HCT116 (cell line): ENCODE data around the gene MOCS1. TPM values are rescaled to one million over a fixed set of nuclear protein-coding genes. Genes with fewer than 3 reads are reported as not detected.

Source experiments
- ATAC-seq: fragments of 200-7000 bp; cut with Tn5 transposase; 2 replicates; pipeline ENCODE4 v1.9.1; 2020; ENCODE audit warnings: mild to moderate bottlenecking, moderate library complexity
- BruUV-seq: library from RNA; stranded (reverse); fragments of 400-500 nt; replicated peaks from 2 replicates; lab custom pipeline; 2021; lab: Mats Ljungman, UMichigan
- CTCF ChIA-PET: fragments of 300-600 bp; sonication (Branson Sonifier 250); formaldehyde crosslinking; loops from one replicate; lab custom pipeline; 2021; ENCODE audit warnings: antibody characterized with exemption; lab: Charles Lee
- POLR2A ChIA-PET: fragments of 300-600, 350-600 bp; sonication (Branson Sonifier 250); formaldehyde crosslinking; loops from one replicate; lab custom pipeline; 2021; ENCODE audit warnings: antibody characterized with exemption; lab: Charles Lee
- RAD21 ChIA-PET, 2 experiments: fragments of 300-600 bp; sonication (Branson Sonifier 250); formaldehyde crosslinking; loops; one replicate each; lab custom pipeline; 2023; ENCODE audit warnings: low total read pairs in 2 of 2; ENCODE audit not compliant: uncharacterized antibody in 2 of 2, unreplicated experiment in 2 of 2, low non-redundant PET in 1 of 2; lab: Charles Lee
- DNase-seq: peaks from one replicate; pipeline ENCODE4 v3.0.0-alpha.2; 2010; ENCODE audit warnings: low read depth, low spot score
- H2AFZ ChIP-seq: fragments of 200-600 bp; shearing (Covaris generic), sonication (generic); 2 replicates; pipeline ENCODE4 v1.6.1; 2017; ENCODE audit warnings: low read depth, mixed run types, mixed read lengths, antibody characterized with exemption, low read length; ENCODE audit not compliant: poor library complexity, severe bottlenecking
- H3K27ac ChIP-seq: 2 replicates; pipeline ENCODE4 v1.5.1; 2012; ENCODE audit warnings: low read depth, low read length
- H3K27me3 ChIP-seq: fragments of 200-600 bp; sonication (generic); 2 replicates; pipeline ENCODE4 v1.6.1; 2016; ENCODE audit warnings: mixed run types, low read length, mixed read lengths; ENCODE audit not compliant: insufficient read depth
- H3K36me3 ChIP-seq, 2 experiments: fragments of 200-500 bp in 1 of 2; fragments of 200-600 bp in 1 of 2; sonication (Bioruptor generic) in 1 of 2; sonication (generic) in 1 of 2; 2 replicates each; pipeline versions ENCODE4 v1.5.1 to v1.6.1; 2014 to 2016; ENCODE audit warnings: low read length in 2 of 2, inconsistent platforms in 1 of 2, mixed read lengths in 1 of 2, mixed run types in 1 of 2; ENCODE audit not compliant: insufficient read depth in 2 of 2, control insufficient read depth in 1 of 2
- H3K4me1 ChIP-seq, 2 experiments: fragments of 200-600 bp in 1 of 2; sonication (generic) in 1 of 2; 2 replicates each; pipeline versions ENCODE4 v1.5.1 to v1.6.1; 2012 to 2017; ENCODE audit warnings: low read length in 2 of 2, inconsistent platforms in 1 of 2, mild to moderate bottlenecking in 1 of 2, mixed read lengths in 1 of 2, mixed run types in 1 of 2, moderate library complexity in 1 of 2; ENCODE audit not compliant: insufficient read depth in 2 of 2, control insufficient read depth in 1 of 2
- H3K4me2 ChIP-seq: fragments of 200-600 bp; sonication (generic); 2 replicates; pipeline ENCODE4 v1.6.1; 2017; ENCODE audit warnings: mixed run types, low read length, mixed read lengths
- H3K4me3 ChIP-seq, 2 experiments: fragments of 200-600 bp in 1 of 2; sonication (generic) in 1 of 2; replicated peaks in 1 of 2; 2 replicates each; pipeline ENCODE4 v1.5.1; 2011 to 2016; ENCODE audit warnings: low read length in 2 of 2, control low read depth in 1 of 2, low read depth in 1 of 2, mild to moderate bottlenecking in 1 of 2, mixed read lengths in 1 of 2, mixed run types in 1 of 2
- H3K79me2 ChIP-seq: fragments of 200-600 bp; sonication (generic); 2 replicates; pipeline ENCODE4 v1.6.1; 2017; ENCODE audit warnings: mild to moderate bottlenecking, mixed run types, low read length, moderate library complexity, mixed read lengths; ENCODE audit not compliant: insufficient read depth
- H3K9ac ChIP-seq: fragments of 200-600 bp; sonication (generic); 2 replicates; pipeline ENCODE4 v1.6.1; 2016; ENCODE audit warnings: low read length, mixed read lengths
- H3K9me2 ChIP-seq: fragments of 200-600 bp; sonication (generic), shearing (Covaris generic); 2 replicates; pipeline ENCODE4 v1.6.1; 2017; ENCODE audit warnings: mixed run types, mild to moderate bottlenecking, moderate library complexity; ENCODE audit not compliant: insufficient read depth
- H3K9me3 ChIP-seq, 2 experiments: fragments of 200-500 bp in 1 of 2; fragments of 200-600 bp in 1 of 2; sonication (Bioruptor generic) in 1 of 2; sonication (generic) in 1 of 2; 2 replicates each; pipeline ENCODE4 v1.6.1; 2014 to 2017; ENCODE audit warnings: low read length in 2 of 2, mixed read lengths in 2 of 2, inconsistent platforms in 1 of 2, low read depth in 1 of 2, mild to moderate bottlenecking in 1 of 2, mixed run types in 1 of 2, moderate library complexity in 1 of 2; ENCODE audit not compliant: control insufficient read depth in 1 of 2, insufficient read depth in 1 of 2
- H4K20me1 ChIP-seq: fragments of 200-600 bp; sonication (generic), shearing (Covaris generic); 2 replicates; pipeline ENCODE4 v1.6.1; 2017; ENCODE audit warnings: mixed run types, mild to moderate bottlenecking, moderate library complexity; ENCODE audit not compliant: insufficient read depth
- EGR1 ChIP-seq: IDR thresholded peaks from 2 replicates; pipeline ENCODE4 v1.6.1; 2012; ENCODE audit warnings: low read depth
- EZH2phosphoT487 ChIP-seq: fragments of 200-600 bp; IDR thresholded peaks from 2 replicates; pipeline ENCODE4 v1.6.1; 2018; ENCODE audit warnings: antibody characterized with exemption, borderline replicate concordance
- FOSL1 ChIP-seq: IDR thresholded peaks from 2 replicates; pipeline ENCODE4 v1.6.1; 2012; ENCODE audit warnings: low read depth
- POLR2A ChIP-seq: IDR thresholded peaks from 2 replicates; pipeline ENCODE4 v1.7.0; 2011; ENCODE audit warnings: borderline replicate concordance; ENCODE audit not compliant: insufficient read depth, insufficient read length; ENCODE audit errors: extremely low read depth
- POLR2AphosphoS5 ChIP-seq: IDR thresholded peaks from 2 replicates; pipeline ENCODE4 v1.6.1; 2011; ENCODE audit warnings: mild to moderate bottlenecking, low read depth, low read length, moderate library complexity
- RAD21 ChIP-seq: IDR thresholded peaks from 2 replicates; pipeline ENCODE4 v1.6.1; 2012; ENCODE audit warnings: low read depth, mild to moderate bottlenecking
- SP1 ChIP-seq: IDR thresholded peaks from 2 replicates; pipeline ENCODE4 v1.6.1; 2012; ENCODE audit warnings: low read depth
- ZNF274 ChIP-seq: fragments of 200-500 bp; sonication (Bioruptor generic); IDR thresholded peaks from 2 replicates; pipeline ENCODE4 v1.6.1; 2014; ENCODE audit warnings: mild to moderate bottlenecking, low read depth, low read length, inconsistent platforms
- intact Hi-C: fragments of 100-400 bp; cut with micrococcal nuclease; formaldehyde crosslinking; loops from 2 replicates; pipeline ENCODE4 v1.10.0; 2022
- total RNA-seq: library from RNA; stranded (reverse); gene quantifications from one replicate; pipeline ENCODE4 v1.2.1, GENCODE V29; 2021; ENCODE audit not compliant: unreplicated experiment
- TF ChIP-seq, protein P1 (sequence below): IDR thresholded peaks from 2 replicates; pipeline ENCODE4 v1.6.1; 2012; ENCODE audit warnings: low read depth
- TF ChIP-seq, protein P2 (sequence below): IDR thresholded peaks from 2 replicates; pipeline ENCODE4 v1.6.1; 2011; ENCODE audit warnings: mild to moderate bottlenecking, low read length, moderate library complexity; ENCODE audit not compliant: insufficient replicate concordance; ENCODE audit errors: extremely low read depth
- TF ChIP-seq, protein P3 (sequence below), 3 experiments: fragments of 200-600 bp in 1 of 3; sonication (generic) in 1 of 3; IDR thresholded peaks in 2 of 3; conservative IDR thresholded peaks in 1 of 3; 2 replicates each; pipeline ENCODE4 v1.5.1; 2012 to 2017; ENCODE audit warnings: low read depth in 2 of 3, low read length in 2 of 3, antibody characterized with exemption in 1 of 3, borderline replicate concordance in 1 of 3, control low read depth in 1 of 3, mild to moderate bottlenecking in 1 of 3, mixed read lengths in 1 of 3, mixed run types in 1 of 3, moderate library complexity in 1 of 3; ENCODE audit not compliant: insufficient read depth in 1 of 3

Gene MOCS1
- total RNA-seq, 1 experiment from 2014 or later, result 9.3 TPM

DNA sequence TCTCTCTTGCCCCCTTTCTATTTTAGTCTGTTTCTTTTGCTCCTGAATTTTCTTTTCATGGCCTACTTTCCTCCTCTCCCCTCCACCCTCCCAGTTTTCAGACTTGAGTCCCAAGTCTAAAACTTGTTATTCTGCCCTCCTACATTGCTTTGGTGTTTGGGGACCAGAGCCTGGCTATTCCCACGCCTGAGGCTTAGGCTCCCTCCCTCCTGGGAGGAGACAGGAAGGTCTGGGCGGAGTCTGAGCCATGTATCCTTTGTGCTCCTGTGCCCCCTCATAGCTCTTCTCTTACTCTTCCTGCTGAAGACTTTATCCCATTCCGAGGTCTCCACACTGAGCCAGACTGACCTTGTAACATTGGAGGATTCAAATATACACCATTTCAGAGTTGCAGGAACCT lies 72.6 kb downstream of the MOCS1 start:
- H3K36me3 ChIP-seq, result no peaks in the 10 kb centered on the region
- DNase-seq, result no peak
- H3K4me2 ChIP-seq, result no peak overlapping the region
- ChIA-PET POLR2A (no interaction called here), CTCF (no interaction called here), RAD21 (no interaction called here)
- no TSS peak for BruUV-seq
- H3K27me3 ChIP-seq, result peaks cover 42% of the 10 kb centered on the region
- no peaks in the 10 kb centered on the region for H3K79me2 ChIP-seq
- H3K9me2 ChIP-seq, result no peaks in the 10 kb centered on the region
- H2AFZ ChIP-seq, result no peak overlapping the region
- H3K9me3 ChIP-seq, result no peaks in the 10 kb centered on the region
- H3K4me1 ChIP-seq, result no peaks in the 10 kb centered on the region
- no peak for ATAC-seq
- H3K27ac ChIP-seq, result no peak overlapping the region
- H3K9ac ChIP-seq, result no peak overlapping the region
- no peaks in the 10 kb centered on the region for H4K20me1 ChIP-seq
- intact Hi-C loops, result no loop called here
- no peak overlapping the region for H3K4me3 ChIP-seq
- TF ChIP-seq, protein P1, sequence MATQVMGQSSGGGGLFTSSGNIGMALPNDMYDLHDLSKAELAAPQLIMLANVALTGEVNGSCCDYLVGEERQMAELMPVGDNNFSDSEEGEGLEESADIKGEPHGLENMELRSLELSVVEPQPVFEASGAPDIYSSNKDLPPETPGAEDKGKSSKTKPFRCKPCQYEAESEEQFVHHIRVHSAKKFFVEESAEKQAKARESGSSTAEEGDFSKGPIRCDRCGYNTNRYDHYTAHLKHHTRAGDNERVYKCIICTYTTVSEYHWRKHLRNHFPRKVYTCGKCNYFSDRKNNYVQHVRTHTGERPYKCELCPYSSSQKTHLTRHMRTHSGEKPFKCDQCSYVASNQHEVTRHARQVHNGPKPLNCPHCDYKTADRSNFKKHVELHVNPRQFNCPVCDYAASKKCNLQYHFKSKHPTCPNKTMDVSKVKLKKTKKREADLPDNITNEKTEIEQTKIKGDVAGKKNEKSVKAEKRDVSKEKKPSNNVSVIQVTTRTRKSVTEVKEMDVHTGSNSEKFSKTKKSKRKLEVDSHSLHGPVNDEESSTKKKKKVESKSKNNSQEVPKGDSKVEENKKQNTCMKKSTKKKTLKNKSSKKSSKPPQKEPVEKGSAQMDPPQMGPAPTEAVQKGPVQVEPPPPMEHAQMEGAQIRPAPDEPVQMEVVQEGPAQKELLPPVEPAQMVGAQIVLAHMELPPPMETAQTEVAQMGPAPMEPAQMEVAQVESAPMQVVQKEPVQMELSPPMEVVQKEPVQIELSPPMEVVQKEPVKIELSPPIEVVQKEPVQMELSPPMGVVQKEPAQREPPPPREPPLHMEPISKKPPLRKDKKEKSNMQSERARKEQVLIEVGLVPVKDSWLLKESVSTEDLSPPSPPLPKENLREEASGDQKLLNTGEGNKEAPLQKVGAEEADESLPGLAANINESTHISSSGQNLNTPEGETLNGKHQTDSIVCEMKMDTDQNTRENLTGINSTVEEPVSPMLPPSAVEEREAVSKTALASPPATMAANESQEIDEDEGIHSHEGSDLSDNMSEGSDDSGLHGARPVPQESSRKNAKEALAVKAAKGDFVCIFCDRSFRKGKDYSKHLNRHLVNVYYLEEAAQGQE, result no peak
- TF ChIP-seq, protein P2, sequence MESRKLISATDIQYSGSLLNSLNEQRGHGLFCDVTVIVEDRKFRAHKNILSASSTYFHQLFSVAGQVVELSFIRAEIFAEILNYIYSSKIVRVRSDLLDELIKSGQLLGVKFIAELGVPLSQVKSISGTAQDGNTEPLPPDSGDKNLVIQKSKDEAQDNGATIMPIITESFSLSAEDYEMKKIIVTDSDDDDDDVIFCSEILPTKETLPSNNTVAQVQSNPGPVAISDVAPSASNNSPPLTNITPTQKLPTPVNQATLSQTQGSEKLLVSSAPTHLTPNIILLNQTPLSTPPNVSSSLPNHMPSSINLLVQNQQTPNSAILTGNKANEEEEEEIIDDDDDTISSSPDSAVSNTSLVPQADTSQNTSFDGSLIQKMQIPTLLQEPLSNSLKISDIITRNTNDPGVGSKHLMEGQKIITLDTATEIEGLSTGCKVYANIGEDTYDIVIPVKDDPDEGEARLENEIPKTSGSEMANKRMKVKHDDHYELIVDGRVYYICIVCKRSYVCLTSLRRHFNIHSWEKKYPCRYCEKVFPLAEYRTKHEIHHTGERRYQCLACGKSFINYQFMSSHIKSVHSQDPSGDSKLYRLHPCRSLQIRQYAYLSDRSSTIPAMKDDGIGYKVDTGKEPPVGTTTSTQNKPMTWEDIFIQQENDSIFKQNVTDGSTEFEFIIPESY, result no peak
- TF ChIP-seq SP1, result no peak
- no peak for TF ChIP-seq RAD21
- no peak for TF ChIP-seq FOSL1
- TF ChIP-seq POLR2A, result no peak
- TF ChIP-seq EGR1, result no peak
- TF ChIP-seq EZH2phosphoT487, result no peak
- TF ChIP-seq, protein P3, sequence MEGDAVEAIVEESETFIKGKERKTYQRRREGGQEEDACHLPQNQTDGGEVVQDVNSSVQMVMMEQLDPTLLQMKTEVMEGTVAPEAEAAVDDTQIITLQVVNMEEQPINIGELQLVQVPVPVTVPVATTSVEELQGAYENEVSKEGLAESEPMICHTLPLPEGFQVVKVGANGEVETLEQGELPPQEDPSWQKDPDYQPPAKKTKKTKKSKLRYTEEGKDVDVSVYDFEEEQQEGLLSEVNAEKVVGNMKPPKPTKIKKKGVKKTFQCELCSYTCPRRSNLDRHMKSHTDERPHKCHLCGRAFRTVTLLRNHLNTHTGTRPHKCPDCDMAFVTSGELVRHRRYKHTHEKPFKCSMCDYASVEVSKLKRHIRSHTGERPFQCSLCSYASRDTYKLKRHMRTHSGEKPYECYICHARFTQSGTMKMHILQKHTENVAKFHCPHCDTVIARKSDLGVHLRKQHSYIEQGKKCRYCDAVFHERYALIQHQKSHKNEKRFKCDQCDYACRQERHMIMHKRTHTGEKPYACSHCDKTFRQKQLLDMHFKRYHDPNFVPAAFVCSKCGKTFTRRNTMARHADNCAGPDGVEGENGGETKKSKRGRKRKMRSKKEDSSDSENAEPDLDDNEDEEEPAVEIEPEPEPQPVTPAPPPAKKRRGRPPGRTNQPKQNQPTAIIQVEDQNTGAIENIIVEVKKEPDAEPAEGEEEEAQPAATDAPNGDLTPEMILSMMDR (IDR thresholded peaks at IDR 0.05 in 2 of 3, conservative IDR thresholded peaks at IDR 0.05 in 1 of 3; ENCODE audit: borderline replicate concordance in 1 of 3, insufficient read depth in 1 of 3, low read depth in 2 of 3, low read length in 2 of 3), result no peak
- TF ChIP-seq ZNF274, result no peak
- TF ChIP-seq POLR2AphosphoS5, result no peak
